ENCODE measurements around the gene DCT.

DCT gene

GRCh38 chr13:94416454-94417080, 62.9 kb downstream of the DCT start:
- no peaks in the 10 kb centered on the region for H3K9me3 ChIP-seq (replicated peaks; ENCODE audit: low read length)
- H3K4me1 ChIP-seq (ENCODE audit: control insufficient read depth, insufficient read depth, low read length), result peaks cover 15% of the 10 kb centered on the region
- H3K36me3 ChIP-seq (ENCODE audit: insufficient read depth, low read length), result no peaks in the 10 kb centered on the region
- H3K4me3 ChIP-seq (ENCODE audit: low read length), result no peak overlapping the region
- H3K27me3 ChIP-seq (ENCODE audit: control insufficient read depth, insufficient read depth, low read length), result peaks cover 7% of the 10 kb centered on the region
- H3K4me2 ChIP-seq (ENCODE audit: low read length), result no peak overlapping the region
- H3K9ac ChIP-seq (ENCODE audit: low read depth, low read length), result no peak overlapping the region

DNA sequence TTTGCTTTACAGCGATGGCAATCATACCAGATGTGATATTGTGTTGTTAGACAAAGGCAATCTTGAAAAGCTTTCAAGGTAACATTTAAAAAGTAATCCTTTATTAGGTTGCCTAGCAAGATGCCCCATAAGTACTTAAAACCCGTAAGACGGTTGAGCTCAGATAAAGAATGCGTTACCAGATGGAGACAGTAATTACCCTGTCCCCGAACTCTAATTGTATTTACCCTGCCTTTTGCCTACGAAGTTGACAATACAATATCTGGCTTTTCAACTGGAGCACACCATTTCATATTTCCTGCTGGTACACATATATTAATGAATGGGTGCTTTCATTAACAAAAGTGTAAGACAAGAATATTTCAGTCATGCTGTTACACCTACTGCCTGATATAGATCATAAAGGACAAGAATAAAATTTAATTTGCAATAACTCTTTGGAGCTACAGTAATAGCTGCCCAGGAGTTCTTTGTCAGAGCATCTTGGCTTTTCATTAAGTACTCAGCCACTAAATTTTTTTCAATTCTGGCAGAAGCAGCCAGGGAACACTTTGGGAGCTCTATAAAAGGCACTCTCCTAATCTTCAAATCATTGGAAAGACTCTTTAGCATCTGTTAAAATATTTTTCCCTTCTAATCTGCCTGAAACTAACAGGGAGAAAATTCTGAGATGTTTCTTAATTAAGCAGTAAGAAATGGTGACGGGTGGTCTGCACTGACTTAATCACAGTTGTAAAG, 63.8 kb downstream of the DCT start:
- Histone ChIP-seq H3K4me1 (ENCODE audit: control insufficient read depth, insufficient read depth, low read length) (peaks cover 15% of the 10 kb centered on the region), H3K4me2 (ENCODE audit: low read length) (no peak overlapping the region), H3K9me3 (replicated peaks; ENCODE audit: low read length) (no peaks in the 10 kb centered on the region), H3K27me3 (ENCODE audit: control insufficient read depth, insufficient read depth, low read length) (peaks cover 7% of the 10 kb centered on the region), H3K4me3 (ENCODE audit: low read length) (no peak overlapping the region), H3K9ac (ENCODE audit: low read depth, low read length) (no peak overlapping the region), H3K36me3 (ENCODE audit: insufficient read depth, low read length) (no peaks in the 10 kb centered on the region)

DNA sequence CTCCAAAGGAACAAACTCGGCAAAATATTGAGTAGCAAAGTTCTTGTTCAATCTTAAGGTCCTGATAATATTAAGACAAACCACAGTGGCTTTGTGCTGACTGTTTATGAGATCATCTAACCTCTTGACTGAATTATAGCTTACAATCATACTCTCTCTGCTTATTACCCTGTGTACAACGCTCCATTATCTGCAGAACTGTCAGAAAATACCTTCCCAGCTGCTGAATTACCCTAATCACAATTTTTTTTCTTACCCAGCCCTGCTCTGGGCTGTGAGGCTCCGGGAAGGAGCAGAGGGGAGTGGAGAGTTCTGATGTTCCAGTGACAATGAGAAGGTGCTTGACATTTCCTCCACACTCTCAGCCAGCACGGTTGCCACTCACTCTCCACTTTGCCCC, 64.8 kb downstream of the DCT start:
- Histone ChIP-seq H3K27me3 (ENCODE audit: control insufficient read depth, insufficient read depth, low read length) (peaks cover 7% of the 10 kb centered on the region), H3K9me3 (replicated peaks; ENCODE audit: low read length) (no peaks in the 10 kb centered on the region), H3K4me3 (ENCODE audit: low read length) (no peak overlapping the region), H3K4me1 (ENCODE audit: control insufficient read depth, insufficient read depth, low read length) (peaks cover 13% of the 10 kb centered on the region), H3K9ac (ENCODE audit: low read depth, low read length) (no peak overlapping the region), H3K36me3 (ENCODE audit: insufficient read depth, low read length) (no peaks in the 10 kb centered on the region), H3K4me2 (ENCODE audit: low read length) (no peak overlapping the region)

GRCh38 chr13:94414141-94414540, 65.3 kb downstream of the DCT start:
- no peak overlapping the region for H3K4me3 ChIP-seq (ENCODE audit: low read length)
- H3K9me3 ChIP-seq (replicated peaks; ENCODE audit: low read length), result no peaks in the 10 kb centered on the region
- no peak overlapping the region for H3K9ac ChIP-seq (ENCODE audit: low read depth, low read length)
- H3K4me1 ChIP-seq (ENCODE audit: control insufficient read depth, insufficient read depth, low read length), result peaks cover 8% of the 10 kb centered on the region
- no peak overlapping the region for H3K4me2 ChIP-seq (ENCODE audit: low read length)
- H3K27me3 ChIP-seq (ENCODE audit: control insufficient read depth, insufficient read depth, low read length), result peaks cover 7% of the 10 kb centered on the region
- no peaks in the 10 kb centered on the region for H3K36me3 ChIP-seq (ENCODE audit: insufficient read depth, low read length)

- no peak overlapping the region for H3K9ac ChIP-seq (ENCODE audit: low read depth, low read length)
- H3K9me3 ChIP-seq (replicated peaks; ENCODE audit: low read length), result no peaks in the 10 kb centered on the region
- H3K4me1 ChIP-seq (ENCODE audit: control insufficient read depth, insufficient read depth, low read length), result peaks cover 5% of the 10 kb centered on the region
- H3K36me3 ChIP-seq (ENCODE audit: insufficient read depth, low read length), result no peaks in the 10 kb centered on the region
- H3K4me3 ChIP-seq (ENCODE audit: low read length), result no peak overlapping the region
- H3K4me2 ChIP-seq (ENCODE audit: low read length), result no peak overlapping the region
- H3K27me3 ChIP-seq (ENCODE audit: control insufficient read depth, insufficient read depth, low read length), result peaks cover 7% of the 10 kb centered on the region
Measured at GRCh38 chr13:94413598-94413944, 65.9 kb downstream of the DCT start.

- Histone ChIP-seq H3K4me3 (ENCODE audit: low read length) (no peak overlapping the region), H3K9me3 (replicated peaks; ENCODE audit: low read length) (no peaks in the 10 kb centered on the region), H3K4me2 (ENCODE audit: low read length) (no peak overlapping the region), H3K36me3 (ENCODE audit: insufficient read depth, low read length) (no peaks in the 10 kb centered on the region), H3K27me3 (ENCODE audit: control insufficient read depth, insufficient read depth, low read length) (peaks cover 7% of the 10 kb centered on the region), H3K9ac (ENCODE audit: low read depth, low read length) (no peak overlapping the region), H3K4me1 (ENCODE audit: control insufficient read depth, insufficient read depth, low read length) (peaks cover 5% of the 10 kb centered on the region)
Measured at GRCh38 chr13:94412870-94413597, 66.4 kb downstream of the DCT start.

- Histone ChIP-seq H3K27me3 (ENCODE audit: control insufficient read depth, insufficient read depth, low read length) (peaks cover 7% of the 10 kb centered on the region), H3K4me2 (ENCODE audit: low read length) (no peak overlapping the region), H3K9me3 (replicated peaks; ENCODE audit: low read length) (no peaks in the 10 kb centered on the region), H3K4me1 (ENCODE audit: control insufficient read depth, insufficient read depth, low read length) (peaks cover 5% of the 10 kb centered on the region), H3K4me3 (ENCODE audit: low read length) (no peak overlapping the region), H3K9ac (ENCODE audit: low read depth, low read length) (no peak overlapping the region), H3K36me3 (ENCODE audit: insufficient read depth, low read length) (no peaks in the 10 kb centered on the region)
Measured at GRCh38 chr13:94411747-94412146, 67.7 kb downstream of the DCT start.

GRCh38 chr13:94408314-94409036, 71.0 kb downstream of the DCT start:
- no peaks in the 10 kb centered on the region for H3K36me3 ChIP-seq (ENCODE audit: insufficient read depth, low read length)
- no peaks in the 10 kb centered on the region for H3K27me3 ChIP-seq (ENCODE audit: control insufficient read depth, insufficient read depth, low read length)
- no peak overlapping the region for H3K9ac ChIP-seq (ENCODE audit: low read depth, low read length)
- no peaks in the 10 kb centered on the region for H3K9me3 ChIP-seq (replicated peaks; ENCODE audit: low read length)
- H3K4me3 ChIP-seq (ENCODE audit: low read length), result no peak overlapping the region
- no peaks in the 10 kb centered on the region for H3K4me1 ChIP-seq (ENCODE audit: control insufficient read depth, insufficient read depth, low read length)
- H3K4me2 ChIP-seq (ENCODE audit: low read length), result no peak overlapping the region

DNA sequence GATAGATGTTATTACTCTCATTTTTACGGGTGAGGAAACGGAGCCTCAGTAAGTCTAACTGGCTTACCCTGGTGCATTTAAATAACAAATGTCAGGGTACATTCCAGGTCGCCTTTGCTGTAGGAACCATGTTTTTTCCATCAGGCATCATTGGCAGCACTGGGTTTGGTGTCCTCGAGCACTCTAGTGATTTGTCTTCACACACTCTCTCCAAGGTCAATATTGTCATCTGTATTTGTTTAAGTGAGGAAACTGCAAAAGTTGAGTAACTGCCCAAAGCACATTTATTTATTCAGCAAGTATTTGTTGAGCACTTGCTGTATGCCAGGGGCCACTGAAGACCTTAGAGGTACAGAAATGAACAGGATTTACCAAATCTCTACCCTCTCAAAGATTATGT, 78.6 kb downstream of the DCT start:
- Histone ChIP-seq H3K36me3 (ENCODE audit: insufficient read depth, low read length) (no peaks in the 10 kb centered on the region), H3K4me2 (ENCODE audit: low read length) (no peak overlapping the region), H3K4me3 (ENCODE audit: low read length) (no peak overlapping the region), H3K4me1 (ENCODE audit: control insufficient read depth, insufficient read depth, low read length) (no peaks in the 10 kb centered on the region), H3K27me3 (ENCODE audit: control insufficient read depth, insufficient read depth, low read length) (no peaks in the 10 kb centered on the region), H3K9me3 (replicated peaks; ENCODE audit: low read length) (no peaks in the 10 kb centered on the region), H3K9ac (ENCODE audit: low read depth, low read length) (no peak overlapping the region)

DNA sequence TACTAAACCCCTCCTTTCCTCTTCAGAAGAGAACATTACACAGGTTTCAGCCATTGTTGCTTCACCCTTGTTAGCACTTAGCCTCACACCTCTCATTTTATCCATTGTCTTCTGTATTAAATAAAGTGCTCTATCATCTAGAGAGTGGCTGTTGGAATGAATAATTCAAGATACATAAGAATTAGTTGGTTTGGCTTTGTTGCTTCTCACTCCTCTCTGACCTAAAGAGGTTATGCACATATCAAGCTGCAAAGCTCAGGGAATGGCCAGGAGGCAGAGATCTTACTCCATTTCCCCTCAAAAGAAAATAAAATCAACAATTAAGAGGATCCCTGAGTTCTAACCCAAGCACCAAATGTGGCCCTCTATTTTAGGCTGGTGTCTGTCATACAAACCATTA, 79.7 kb downstream of the DCT start:
- H3K27me3 ChIP-seq (ENCODE audit: control insufficient read depth, insufficient read depth, low read length), result no peaks in the 10 kb centered on the region
- H3K4me1 ChIP-seq (ENCODE audit: control insufficient read depth, insufficient read depth, low read length), result no peaks in the 10 kb centered on the region
- H3K36me3 ChIP-seq (ENCODE audit: insufficient read depth, low read length), result no peaks in the 10 kb centered on the region
- no peak overlapping the region for H3K4me2 ChIP-seq (ENCODE audit: low read length)
- H3K9me3 ChIP-seq (replicated peaks; ENCODE audit: low read length), result no peaks in the 10 kb centered on the region
- no peak overlapping the region for H3K4me3 ChIP-seq (ENCODE audit: low read length)
- no peak overlapping the region for H3K9ac ChIP-seq (ENCODE audit: low read depth, low read length)

DNA sequence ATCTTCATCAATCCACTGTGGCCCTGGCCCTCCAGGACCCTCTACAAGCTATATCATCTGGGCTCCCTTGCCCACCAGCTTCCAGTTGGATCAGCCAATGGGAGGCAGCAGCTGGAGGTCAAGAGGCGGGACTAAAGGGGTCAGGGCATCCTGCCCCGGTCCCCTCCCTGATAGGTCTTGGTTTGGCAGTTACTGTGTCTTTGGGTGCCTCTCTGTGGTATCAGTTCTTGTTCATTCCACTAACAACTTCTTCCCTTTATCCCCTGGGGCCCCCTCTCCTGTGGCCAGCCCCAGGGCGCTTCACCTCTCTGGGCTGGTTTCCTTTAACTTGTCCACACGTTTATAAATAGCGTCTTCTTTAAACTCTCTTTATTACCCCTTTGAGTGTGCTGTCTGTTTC, 83.6 kb downstream of the DCT start:
- Histone ChIP-seq H3K4me3 (ENCODE audit: low read length) (no peak overlapping the region), H3K9me3 (replicated peaks; ENCODE audit: low read length) (no peaks in the 10 kb centered on the region), H3K4me1 (ENCODE audit: control insufficient read depth, insufficient read depth, low read length) (no peaks in the 10 kb centered on the region), H3K4me2 (ENCODE audit: low read length) (no peak overlapping the region), H3K36me3 (ENCODE audit: insufficient read depth, low read length) (no peaks in the 10 kb centered on the region), H3K27me3 (ENCODE audit: control insufficient read depth, insufficient read depth, low read length) (no peaks in the 10 kb centered on the region), H3K9ac (ENCODE audit: low read depth, low read length) (no peak overlapping the region)
